ENCODE results near the gene TMEM269. TPM values are rescaled to one million over a fixed set of nuclear protein-coding genes. Genes with fewer than 3 reads are reported as not detected.

TMEM269 gene
- total and polyA plus RNA-seq, 10 of the 15 experiments (the other 5 are each of a cell fraction or from before 2014, with no cell fraction given), result 0.02 to 0.26 (median 0.06) TPM; not detected in 2

DNA sequence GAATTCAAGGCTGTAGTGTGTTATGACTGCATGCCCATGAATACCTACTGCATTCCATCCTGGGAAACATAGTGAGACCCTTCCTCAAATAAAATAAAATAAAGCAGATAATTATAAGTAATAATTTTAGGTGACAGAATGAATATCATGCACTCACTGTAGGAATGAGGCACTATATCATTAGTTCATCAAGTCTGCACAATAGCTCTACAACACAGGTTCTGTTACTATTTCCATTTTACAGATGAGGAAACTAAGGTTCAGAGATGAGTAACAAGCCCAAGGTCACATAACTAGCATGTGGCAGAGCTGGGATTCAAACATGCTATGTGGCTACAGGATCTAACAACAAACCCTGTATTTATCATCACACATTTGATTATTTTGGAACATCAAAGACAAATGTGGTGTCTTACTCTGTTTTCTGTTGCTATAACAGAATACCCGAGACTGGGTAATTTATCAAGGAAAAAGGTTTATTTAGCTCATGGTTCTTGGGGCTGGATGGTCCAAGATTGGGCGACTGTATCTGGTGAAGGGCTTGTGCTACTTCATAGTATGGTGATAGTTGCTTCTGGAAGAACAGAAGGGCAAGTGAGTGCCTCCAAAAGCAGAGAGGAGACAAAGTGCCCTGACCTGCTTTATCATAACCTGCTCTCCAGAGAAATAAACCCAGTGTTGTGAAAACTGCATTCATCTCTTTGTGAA is 56.8 kb downstream of the TMEM269 start (continued):
- TF ChIP-seq CBFB (IDR thresholded peaks at IDR 0.05; ENCODE audit: low read depth) (no peak), KAT2A (conservative IDR thresholded peaks at IDR 0.05; ENCODE audit: control insufficient read depth, low read depth, low read length) (no peak), FOXK2 (IDR thresholded peaks at IDR 0.05) (no peak), KDM1A (IDR thresholded peaks at IDR 0.05; ENCODE audit: borderline replicate concordance) (no peak)
- TF ChIP-seq, protein P1, sequence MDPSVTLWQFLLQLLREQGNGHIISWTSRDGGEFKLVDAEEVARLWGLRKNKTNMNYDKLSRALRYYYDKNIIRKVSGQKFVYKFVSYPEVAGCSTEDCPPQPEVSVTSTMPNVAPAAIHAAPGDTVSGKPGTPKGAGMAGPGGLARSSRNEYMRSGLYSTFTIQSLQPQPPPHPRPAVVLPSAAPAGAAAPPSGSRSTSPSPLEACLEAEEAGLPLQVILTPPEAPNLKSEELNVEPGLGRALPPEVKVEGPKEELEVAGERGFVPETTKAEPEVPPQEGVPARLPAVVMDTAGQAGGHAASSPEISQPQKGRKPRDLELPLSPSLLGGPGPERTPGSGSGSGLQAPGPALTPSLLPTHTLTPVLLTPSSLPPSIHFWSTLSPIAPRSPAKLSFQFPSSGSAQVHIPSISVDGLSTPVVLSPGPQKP (IDR thresholded peaks at IDR 0.05; ENCODE audit: low read depth, low read length), result no peak
- TF ChIP-seq, protein P2, sequence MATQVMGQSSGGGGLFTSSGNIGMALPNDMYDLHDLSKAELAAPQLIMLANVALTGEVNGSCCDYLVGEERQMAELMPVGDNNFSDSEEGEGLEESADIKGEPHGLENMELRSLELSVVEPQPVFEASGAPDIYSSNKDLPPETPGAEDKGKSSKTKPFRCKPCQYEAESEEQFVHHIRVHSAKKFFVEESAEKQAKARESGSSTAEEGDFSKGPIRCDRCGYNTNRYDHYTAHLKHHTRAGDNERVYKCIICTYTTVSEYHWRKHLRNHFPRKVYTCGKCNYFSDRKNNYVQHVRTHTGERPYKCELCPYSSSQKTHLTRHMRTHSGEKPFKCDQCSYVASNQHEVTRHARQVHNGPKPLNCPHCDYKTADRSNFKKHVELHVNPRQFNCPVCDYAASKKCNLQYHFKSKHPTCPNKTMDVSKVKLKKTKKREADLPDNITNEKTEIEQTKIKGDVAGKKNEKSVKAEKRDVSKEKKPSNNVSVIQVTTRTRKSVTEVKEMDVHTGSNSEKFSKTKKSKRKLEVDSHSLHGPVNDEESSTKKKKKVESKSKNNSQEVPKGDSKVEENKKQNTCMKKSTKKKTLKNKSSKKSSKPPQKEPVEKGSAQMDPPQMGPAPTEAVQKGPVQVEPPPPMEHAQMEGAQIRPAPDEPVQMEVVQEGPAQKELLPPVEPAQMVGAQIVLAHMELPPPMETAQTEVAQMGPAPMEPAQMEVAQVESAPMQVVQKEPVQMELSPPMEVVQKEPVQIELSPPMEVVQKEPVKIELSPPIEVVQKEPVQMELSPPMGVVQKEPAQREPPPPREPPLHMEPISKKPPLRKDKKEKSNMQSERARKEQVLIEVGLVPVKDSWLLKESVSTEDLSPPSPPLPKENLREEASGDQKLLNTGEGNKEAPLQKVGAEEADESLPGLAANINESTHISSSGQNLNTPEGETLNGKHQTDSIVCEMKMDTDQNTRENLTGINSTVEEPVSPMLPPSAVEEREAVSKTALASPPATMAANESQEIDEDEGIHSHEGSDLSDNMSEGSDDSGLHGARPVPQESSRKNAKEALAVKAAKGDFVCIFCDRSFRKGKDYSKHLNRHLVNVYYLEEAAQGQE (IDR thresholded peaks at IDR 0.05; ENCODE audit: low read depth, low read length), result no peak

Data from GM12878 (cell line).